Transverse colon (tissue), 4 donors: Measurements from ENCODE around the gene PIGS.

Source experiments
- CTCF ChIP-seq, 5 experiments: fragments of 200-600 bp in 3 of 5; fragments of 450-650 bp in 2 of 5; sonication (generic) in 3 of 5; IDR thresholded peaks; 1 replicate in 2 of 5; 2 replicates in 3 of 5; pipeline ENCODE4 v1.5.1; 2016 to 2017; ENCODE audit warnings: antibody characterized with exemption in 5 of 5, inconsistent platforms in 3 of 5, mild to moderate bottlenecking in 2 of 5, moderate library complexity in 1 of 5
- EP300 ChIP-seq: sonication (generic); formaldehyde crosslinking; IDR thresholded peaks from one replicate; pipeline ENCODE4 v1.6.1; 2017; ENCODE audit warnings: antibody characterized with exemption, low read depth
- POLR2A ChIP-seq: fragments of 450-650 bp; IDR thresholded peaks from one replicate; pipeline ENCODE4 v1.6.1; 2016; ENCODE audit warnings: antibody characterized with exemption, mild to moderate bottlenecking, moderate library complexity
- POLR2AphosphoS5 ChIP-seq, 3 donors: sonication (generic); formaldehyde crosslinking; IDR thresholded peaks; one replicate each; pipeline ENCODE4 v1.6.1; 2016; ENCODE audit warnings: antibody characterized with exemption in 3 of 3

- no peak for TF ChIP-seq CTCF (IDR thresholded peaks at IDR 0.05)
- TF ChIP-seq POLR2A = no peak
- TF ChIP-seq EP300 = no peak
- TF ChIP-seq POLR2AphosphoS5 (IDR thresholded peaks at IDR 0.05) = no peak
Observed at GRCh38 chr17:28545787-28546415, 25.4 kb downstream of the PIGS start.
